GM19035 (cell line): Measurements from ENCODE around the gene MAG.
"Not testable (repeated sequence)": the region's sequence is repeated elsewhere in the genome, so short reads cannot be mapped to it uniquely, and the experiment has no call there.

Source experiments
- ATAC-seq: cut with Tn5 transposase; IDR thresholded peaks from one replicate; pipeline ENCODE4 v1.9.1; 2021; ENCODE audit not compliant: unreplicated experiment

MAG gene

GRCh38 chr19:35357867-35358573, 66.1 kb downstream of the MAG start, which contains the start of gene FFAR3:
FFAR3 (plus strand) TSS chr19:35358460; CDS start chr19:35358891, 431 bp downstream.
- ATAC-seq, result no peak

- not testable (repeated sequence) for ATAC-seq
Observed at GRCh38 chr19:35358834-35359233, 66.9 kb downstream of the MAG start.

GRCh38 chr19:35359395-35359794, 67.4 kb downstream of the MAG start:
- not testable (repeated sequence) for ATAC-seq

- ATAC-seq, result not testable (repeated sequence)
Observed at GRCh38 chr19:35360081-35360480, 68.1 kb downstream of the MAG start.

- no peak for ATAC-seq
Observed at GRCh38 chr19:35360880-35361420, 69.0 kb downstream of the MAG start.

- ATAC-seq, result no peak
Observed at GRCh38 chr19:35362261-35363000, 70.5 kb downstream of the MAG start.

- no peak for ATAC-seq
Observed at GRCh38 chr19:35363001-35363590, 71.1 kb downstream of the MAG start.
